Measurements from ENCODE around the gene ISG20.

GRCh38 chr15:88609344-88610090 is 29.3 kb upstream of the ISG20 start:
- TF ChIP-seq POLR2A (IDR thresholded peaks at IDR 0.05; ENCODE audit: low read depth, low read length) = no peak
- no peak for TF ChIP-seq POLR2AphosphoS5 (IDR thresholded peaks at IDR 0.05; ENCODE audit: low read depth, low read length)
- TF ChIP-seq TAF1 (IDR thresholded peaks at IDR 0.05; ENCODE audit: borderline replicate concordance, low read depth, low read length) = no peak

Data from GM12892 (cell line).